ENCODE data around the gene CCDC13.

Gene CCDC13

GRCh38 chr3:42731476-42732195 is 41.4 kb downstream of the CCDC13 start:
- DNase-seq = peak; percentile 26

DNA sequence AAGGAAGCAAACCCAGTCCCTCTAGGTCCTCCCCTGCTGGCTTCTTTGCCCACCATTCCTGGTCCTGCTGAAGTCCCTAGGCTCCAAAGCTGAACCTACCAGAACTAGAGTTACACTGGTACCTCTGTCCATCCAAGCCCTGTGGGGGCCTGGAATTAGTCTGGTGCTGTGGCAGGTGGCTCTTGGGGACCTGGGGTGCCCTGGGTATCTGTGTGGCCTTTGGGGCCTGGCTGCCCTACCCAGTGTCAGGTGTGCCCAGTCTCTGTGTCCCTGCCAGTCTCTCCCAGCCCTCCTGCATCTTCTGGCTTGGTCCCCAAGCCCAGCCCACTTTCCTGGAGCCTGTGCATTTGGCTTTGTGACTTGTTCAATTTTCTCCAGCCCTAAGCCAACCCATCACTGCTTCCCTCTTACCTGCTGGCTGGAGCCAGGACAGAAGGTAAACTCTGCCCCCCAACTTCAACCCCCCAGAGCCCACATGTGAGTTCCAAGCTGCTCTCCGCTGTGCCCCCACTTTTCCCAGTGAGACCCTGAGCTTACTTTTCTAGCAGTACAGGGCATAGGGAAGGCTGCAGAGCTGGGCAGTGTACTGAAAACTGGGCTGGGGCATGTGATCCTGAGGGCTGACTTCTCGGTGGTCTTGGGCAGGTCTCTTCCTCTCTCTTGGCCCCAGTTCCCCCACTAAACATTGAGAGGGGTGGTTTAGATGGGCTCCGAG is 42.2 kb downstream of the CCDC13 start:
- no peak for DNase-seq

DNA sequence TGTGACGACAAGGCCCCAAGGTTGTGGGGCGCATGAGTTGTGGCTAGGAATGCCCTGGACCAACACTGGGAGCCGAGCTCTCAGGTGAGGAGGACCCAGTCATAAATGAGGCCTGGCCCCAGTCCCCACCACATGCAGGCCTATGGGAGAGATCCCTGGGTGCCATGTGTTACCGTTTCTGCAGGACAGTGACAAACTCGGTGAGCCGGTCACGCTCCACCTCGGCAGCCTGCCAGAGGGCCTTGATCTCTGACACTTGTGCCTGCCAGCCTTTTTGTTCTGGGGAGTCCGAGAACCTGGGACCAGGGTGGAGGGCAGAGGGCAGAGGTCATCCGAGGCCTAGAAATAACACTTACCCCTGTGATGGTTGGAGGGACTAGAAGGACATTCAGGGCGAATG is 42.8 kb downstream of the CCDC13 start:
- DNase-seq = no peak

DNA sequence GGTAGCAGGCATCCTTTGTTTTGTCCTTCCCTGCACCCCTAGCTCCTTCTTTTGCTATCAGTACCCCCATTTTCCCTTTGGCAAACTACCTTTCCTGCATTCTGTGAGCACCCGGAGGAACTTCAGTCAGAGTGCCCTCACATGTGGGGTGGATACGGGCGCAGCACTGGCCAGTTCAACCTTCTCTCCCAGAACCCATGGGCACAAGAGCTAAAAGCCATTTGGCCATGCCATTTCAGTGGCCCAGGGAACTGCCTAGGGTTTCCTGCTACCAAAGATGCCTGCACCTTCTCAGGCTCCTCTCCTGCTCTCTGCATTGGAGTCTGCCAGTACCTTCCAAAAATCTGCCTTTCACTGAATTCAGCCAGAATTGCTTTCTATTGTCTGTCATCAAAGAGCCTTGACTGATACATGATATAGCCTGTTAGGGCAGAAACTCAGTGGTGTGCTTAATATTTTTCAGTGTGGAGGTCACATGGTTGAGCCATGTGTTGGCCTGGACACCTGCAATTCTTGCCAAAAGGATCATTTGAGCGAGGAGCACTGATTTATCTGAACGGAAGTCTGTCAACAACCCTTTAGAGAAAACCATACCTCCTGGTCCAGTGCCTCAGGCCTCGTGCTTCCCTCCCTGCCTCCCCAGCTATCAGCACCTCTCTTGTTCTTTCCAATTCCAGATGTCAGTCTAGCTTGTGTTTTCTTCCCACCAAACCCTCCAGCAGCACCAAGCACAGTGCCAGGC is 43.5 kb downstream of the CCDC13 start:
- DNase-seq = no peak

GRCh38 chr3:42728668-42729364 is 44.2 kb downstream of the CCDC13 start:
- DNase-seq = no peak

- DNase-seq = no peak
Observed at GRCh38 chr3:42728056-42728455, 45.0 kb downstream of the CCDC13 start.

GRCh38 chr3:42725454-42725853 is 47.6 kb downstream of the CCDC13 start:
- DNase-seq = no peak

- DNase-seq = no peak
Observed at GRCh38 chr3:42723219-42723618, 49.8 kb downstream of the CCDC13 start.

Measured in activated CD8-positive, alpha-beta memory T cell treated with anti-CD3 and anti-CD28 coated beads for 24 hours (primary cell).